ENCODE measurements around the gene IRF7.

Gene IRF7
- total RNA-seq, result 74.9 to 124 (median 78.2) reads per million in 3 donors

- H3K9me3 ChIP-seq (ENCODE audit: control insufficient read depth, low read length), result no peaks in the 10 kb centered on the region
- peaks cover 22% of the 10 kb centered on the region for H3K36me3 ChIP-seq (ENCODE audit: control insufficient read depth, insufficient read depth, low read length)
- peak within 1 kb of the TSS; percentile 94 for H3K27ac ChIP-seq (ENCODE audit: insufficient read depth, low read length, poor library complexity, severe bottlenecking)
- H3K4me3 ChIP-seq (ENCODE audit: insufficient read depth, low read depth, low read length, poor library complexity, severe bottlenecking), result peak within 1 kb of the TSS; percentile 79
- H3K27me3 ChIP-seq (replicated peaks; ENCODE audit: control insufficient read depth, insufficient read depth, low read length, poor library complexity, severe bottlenecking), result no peaks in the 10 kb centered on the region
- H3K4me1 ChIP-seq (ENCODE audit: control insufficient read depth, insufficient read depth, low read length, poor library complexity, severe bottlenecking), result peaks cover 22% of the 10 kb centered on the region
- DNase-seq, result peak; percentile 81 to 87 (median 85)
Observed at GRCh38 chr11:615504-616319, at the start of gene IRF7. TSS of gene IRF7 (minus strand) at chr11:615950. CDS start at chr11:615364, 586 bp downstream.

DNA sequence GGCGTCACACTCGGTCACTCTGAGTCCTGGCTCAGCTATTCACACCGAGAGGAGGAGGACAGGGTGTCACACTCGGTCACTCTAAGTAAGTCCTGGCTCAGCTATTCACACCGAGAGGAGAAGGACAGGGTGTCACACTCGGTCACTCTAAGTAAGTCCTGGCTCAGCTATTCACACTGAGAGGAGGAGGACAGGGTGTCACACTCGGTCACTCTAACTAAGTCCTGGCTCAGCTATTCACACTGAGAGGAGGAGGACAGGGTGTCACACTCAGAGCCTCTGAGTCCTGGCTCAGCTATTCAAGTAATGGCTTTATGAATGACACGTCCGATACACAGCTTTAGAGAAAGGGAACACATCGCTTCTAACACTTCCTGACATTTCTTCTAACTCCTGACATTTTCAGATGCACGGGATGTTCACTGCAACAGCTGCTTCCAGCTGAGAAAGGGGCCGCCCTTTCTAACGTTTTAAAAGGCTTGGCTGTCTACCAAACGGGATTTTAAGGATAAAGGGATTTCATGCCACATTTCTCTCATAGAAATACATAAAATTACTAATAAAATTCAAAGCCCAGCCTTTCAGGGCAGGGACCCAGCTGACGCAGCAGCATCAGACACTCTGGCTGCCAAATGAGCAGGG, 49.4 kb upstream of the IRF7 start:
- Histone ChIP-seq H3K27me3 (replicated peaks; ENCODE audit: control insufficient read depth, insufficient read depth, low read length, poor library complexity, severe bottlenecking) (no peaks in the 10 kb centered on the region), H3K4me1 (ENCODE audit: control insufficient read depth, insufficient read depth, low read length, poor library complexity, severe bottlenecking) (no peaks in the 10 kb centered on the region), H3K4me3 (ENCODE audit: insufficient read depth, low read depth, low read length, poor library complexity, severe bottlenecking) (no peak overlapping the region), H3K36me3 (ENCODE audit: control insufficient read depth, insufficient read depth, low read length) (peaks cover 6% of the 10 kb centered on the region), H3K27ac (ENCODE audit: insufficient read depth, low read length, poor library complexity, severe bottlenecking) (no peak overlapping the region), H3K9me3 (ENCODE audit: control insufficient read depth, low read length) (no peaks in the 10 kb centered on the region)
- DNase-seq, result no peak

DNA sequence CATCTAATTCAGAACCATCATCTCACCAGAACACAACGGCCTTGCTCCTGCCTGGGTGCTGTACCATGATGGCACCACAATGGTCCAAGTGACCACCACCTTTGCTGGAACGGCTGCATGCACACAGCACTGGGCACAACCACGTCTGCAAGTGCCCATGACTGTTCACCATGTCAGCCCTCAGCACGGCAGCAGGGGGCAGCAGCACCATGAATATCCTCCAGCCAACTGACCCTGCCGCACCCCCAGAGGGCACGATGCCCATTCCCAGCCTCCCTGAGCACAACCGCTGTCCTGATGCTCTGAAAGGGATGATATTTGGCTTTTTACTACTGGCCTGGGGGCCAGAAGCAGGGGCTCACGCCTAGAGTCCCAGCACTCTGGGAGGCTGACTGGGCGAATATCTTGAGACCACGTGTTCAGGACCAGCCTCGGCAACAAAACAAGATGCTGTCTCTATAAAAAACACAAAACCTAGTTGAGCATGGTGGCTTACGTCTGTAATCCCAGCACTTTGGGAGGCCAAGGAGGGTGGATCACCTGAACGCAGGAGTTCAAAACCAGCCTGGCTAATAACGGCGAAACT, 47.0 kb upstream of the IRF7 start:
- Histone ChIP-seq H3K36me3 (ENCODE audit: control insufficient read depth, insufficient read depth, low read length) (peaks cover 6% of the 10 kb centered on the region), H3K27ac (ENCODE audit: insufficient read depth, low read length, poor library complexity, severe bottlenecking) (no peak overlapping the region), H3K9me3 (ENCODE audit: control insufficient read depth, low read length) (no peaks in the 10 kb centered on the region), H3K27me3 (replicated peaks; ENCODE audit: control insufficient read depth, insufficient read depth, low read length, poor library complexity, severe bottlenecking) (no peaks in the 10 kb centered on the region), H3K4me1 (ENCODE audit: control insufficient read depth, insufficient read depth, low read length, poor library complexity, severe bottlenecking) (no peaks in the 10 kb centered on the region), H3K4me3 (ENCODE audit: insufficient read depth, low read depth, low read length, poor library complexity, severe bottlenecking) (no peak overlapping the region)
- peak in 2 of 3 donors; percentile 16 to 18 for DNase-seq

DNA sequence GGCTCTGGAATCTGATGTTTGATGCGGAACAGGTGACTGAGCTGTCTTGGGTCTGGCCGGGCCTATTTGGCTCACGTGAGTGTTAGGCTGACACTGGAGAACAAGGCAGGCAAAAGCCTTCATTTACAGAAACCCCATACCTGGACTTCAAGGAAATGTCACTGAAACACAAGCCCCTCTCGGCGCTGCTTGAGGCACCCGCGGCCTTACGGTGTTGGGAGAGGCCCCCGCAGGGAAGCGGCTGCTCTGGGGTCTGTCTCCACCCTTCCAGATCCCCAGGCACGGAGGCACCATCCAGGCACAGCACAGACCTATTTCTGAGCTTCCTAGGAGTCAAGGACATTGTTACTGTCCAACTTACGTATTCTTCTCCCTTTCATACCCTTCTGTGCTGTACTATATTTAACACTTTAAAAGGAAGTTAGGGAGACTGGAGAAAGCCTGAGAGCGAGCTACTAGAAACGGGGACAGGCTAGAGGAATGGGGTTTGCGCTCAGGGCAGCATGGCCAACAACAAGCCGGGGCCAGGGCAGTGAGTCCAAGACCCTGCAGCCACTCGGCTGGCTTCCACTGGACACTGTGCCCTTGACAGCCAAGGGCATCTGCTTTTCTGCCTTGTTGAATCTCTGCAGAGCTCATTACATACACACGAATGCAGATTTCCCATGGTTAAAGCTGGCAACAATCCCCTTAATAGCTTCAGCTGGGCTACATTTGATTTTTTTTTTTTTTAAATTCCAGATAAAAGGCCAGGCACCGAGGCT, 45.1 kb upstream of the IRF7 start:
- no peaks in the 10 kb centered on the region for H3K4me1 ChIP-seq (ENCODE audit: control insufficient read depth, insufficient read depth, low read length, poor library complexity, severe bottlenecking)
- H3K36me3 ChIP-seq (ENCODE audit: control insufficient read depth, insufficient read depth, low read length), result peaks cover 10% of the 10 kb centered on the region
- H3K27ac ChIP-seq (ENCODE audit: insufficient read depth, low read length, poor library complexity, severe bottlenecking), result no peak overlapping the region
- DNase-seq, result no peak
- H3K9me3 ChIP-seq (ENCODE audit: control insufficient read depth, low read length), result no peaks in the 10 kb centered on the region
- no peaks in the 10 kb centered on the region for H3K27me3 ChIP-seq (replicated peaks; ENCODE audit: control insufficient read depth, insufficient read depth, low read length, poor library complexity, severe bottlenecking)
- H3K4me3 ChIP-seq (ENCODE audit: insufficient read depth, low read depth, low read length, poor library complexity, severe bottlenecking), result no peak overlapping the region

- Histone ChIP-seq H3K27ac (ENCODE audit: insufficient read depth, low read length, poor library complexity, severe bottlenecking) (no peak overlapping the region), H3K9me3 (ENCODE audit: control insufficient read depth, low read length) (no peaks in the 10 kb centered on the region), H3K4me3 (ENCODE audit: insufficient read depth, low read depth, low read length, poor library complexity, severe bottlenecking) (no peak overlapping the region), H3K36me3 (ENCODE audit: control insufficient read depth, insufficient read depth, low read length) (peaks cover 10% of the 10 kb centered on the region), H3K4me1 (ENCODE audit: control insufficient read depth, insufficient read depth, low read length, poor library complexity, severe bottlenecking) (no peaks in the 10 kb centered on the region), H3K27me3 (replicated peaks; ENCODE audit: control insufficient read depth, insufficient read depth, low read length, poor library complexity, severe bottlenecking) (no peaks in the 10 kb centered on the region)
- DNase-seq, result no peak
Observed at GRCh38 chr11:660281-660680, 44.5 kb upstream of the IRF7 start.

DNA sequence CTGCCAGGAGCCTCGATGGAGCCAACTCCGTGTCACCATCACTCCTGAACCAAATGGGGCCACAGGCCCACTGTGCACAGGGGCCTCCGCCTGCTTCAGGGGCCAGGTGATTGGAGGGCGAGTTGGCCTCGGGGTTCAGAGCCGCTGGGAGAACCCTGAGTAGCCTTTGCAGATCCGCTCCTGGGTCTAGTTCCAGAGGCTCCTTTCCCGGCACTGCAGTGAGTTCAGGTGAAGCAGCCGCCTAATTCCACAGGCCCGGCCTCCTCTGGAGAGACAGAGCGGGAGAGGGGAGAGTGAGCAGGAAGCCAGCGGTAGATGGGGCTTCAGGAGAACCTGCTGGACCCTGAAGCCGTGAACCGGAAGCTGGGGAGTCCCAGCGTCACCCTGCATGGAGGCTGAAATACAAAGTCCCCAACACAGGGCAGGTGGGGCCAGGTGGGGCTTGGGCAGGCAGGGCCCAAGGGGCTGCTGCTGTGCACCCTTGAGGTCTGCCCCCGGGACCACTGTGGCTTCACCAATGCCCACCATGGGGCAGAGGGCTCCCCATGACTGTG, 43.9 kb upstream of the IRF7 start:
- Histone ChIP-seq H3K9me3 (ENCODE audit: control insufficient read depth, low read length) (no peaks in the 10 kb centered on the region), H3K36me3 (ENCODE audit: control insufficient read depth, insufficient read depth, low read length) (peaks cover 10% of the 10 kb centered on the region), H3K27me3 (replicated peaks; ENCODE audit: control insufficient read depth, insufficient read depth, low read length, poor library complexity, severe bottlenecking) (no peaks in the 10 kb centered on the region), H3K4me3 (ENCODE audit: insufficient read depth, low read depth, low read length, poor library complexity, severe bottlenecking) (no peak overlapping the region), H3K27ac (ENCODE audit: insufficient read depth, low read length, poor library complexity, severe bottlenecking) (no peak overlapping the region), H3K4me1 (ENCODE audit: control insufficient read depth, insufficient read depth, low read length, poor library complexity, severe bottlenecking) (no peaks in the 10 kb centered on the region)
- DNase-seq, result no peak

DNA sequence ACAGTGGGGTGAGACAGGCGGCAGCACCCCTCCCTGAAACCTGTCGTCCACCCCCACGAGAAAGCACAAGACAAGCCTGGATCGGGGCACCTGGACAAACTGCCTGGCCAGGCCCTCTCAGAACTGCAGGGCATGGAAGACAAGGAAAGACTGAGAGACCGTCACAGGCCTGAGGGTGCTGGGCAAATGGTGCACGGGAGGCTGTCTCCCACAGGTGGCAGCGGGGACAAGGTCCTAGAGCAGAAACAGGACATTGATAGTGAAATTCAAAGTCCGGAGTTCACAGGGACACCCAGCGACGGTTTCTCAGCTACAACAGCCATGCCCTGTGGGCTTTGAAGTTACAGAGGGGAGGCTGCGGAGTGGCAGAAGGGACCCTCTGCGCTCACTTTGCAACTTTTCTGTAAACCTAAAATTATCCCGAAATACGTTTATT, 42.0 kb upstream of the IRF7 start:
- DNase-seq, result no peak
- Histone ChIP-seq H3K4me1 (ENCODE audit: control insufficient read depth, insufficient read depth, low read length, poor library complexity, severe bottlenecking) (no peaks in the 10 kb centered on the region), H3K27me3 (replicated peaks; ENCODE audit: control insufficient read depth, insufficient read depth, low read length, poor library complexity, severe bottlenecking) (no peaks in the 10 kb centered on the region), H3K27ac (ENCODE audit: insufficient read depth, low read length, poor library complexity, severe bottlenecking) (no peak overlapping the region), H3K9me3 (ENCODE audit: control insufficient read depth, low read length) (no peaks in the 10 kb centered on the region), H3K4me3 (ENCODE audit: insufficient read depth, low read depth, low read length, poor library complexity, severe bottlenecking) (no peak overlapping the region), H3K36me3 (ENCODE audit: control insufficient read depth, insufficient read depth, low read length) (peaks cover 10% of the 10 kb centered on the region)

DNA sequence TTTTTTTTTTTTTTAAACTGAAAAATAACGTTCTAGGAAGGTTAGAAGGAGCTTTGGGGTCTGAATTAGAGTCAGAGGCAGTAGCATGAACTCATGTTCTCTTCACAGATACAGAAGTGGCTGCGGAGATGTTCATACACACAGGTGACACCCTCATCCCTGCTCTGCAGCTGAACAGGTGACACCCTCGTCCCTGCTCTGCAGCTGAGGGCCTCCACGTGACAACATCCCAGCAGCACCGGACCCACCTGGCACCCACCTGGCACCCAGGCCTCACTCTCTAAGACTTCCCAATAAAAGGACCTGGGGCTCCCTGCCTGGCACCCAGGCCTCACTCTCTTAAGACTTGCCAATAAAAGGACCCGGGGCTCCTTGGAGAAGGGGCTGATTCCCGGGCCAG, 41.1 kb upstream of the IRF7 start:
- Histone ChIP-seq H3K27me3 (replicated peaks; ENCODE audit: control insufficient read depth, insufficient read depth, low read length, poor library complexity, severe bottlenecking) (no peaks in the 10 kb centered on the region), H3K4me3 (ENCODE audit: insufficient read depth, low read depth, low read length, poor library complexity, severe bottlenecking) (no peak overlapping the region), H3K27ac (ENCODE audit: insufficient read depth, low read length, poor library complexity, severe bottlenecking) (no peak overlapping the region), H3K9me3 (ENCODE audit: control insufficient read depth, low read length) (no peaks in the 10 kb centered on the region), H3K4me1 (ENCODE audit: control insufficient read depth, insufficient read depth, low read length, poor library complexity, severe bottlenecking) (no peaks in the 10 kb centered on the region), H3K36me3 (ENCODE audit: control insufficient read depth, insufficient read depth, low read length) (peaks cover 10% of the 10 kb centered on the region)
- no peak for DNase-seq

GRCh38 chr11:656426-656825, 40.7 kb upstream of the IRF7 start:
- peaks cover 10% of the 10 kb centered on the region for H3K36me3 ChIP-seq (ENCODE audit: control insufficient read depth, insufficient read depth, low read length)
- no peak overlapping the region for H3K4me3 ChIP-seq (ENCODE audit: insufficient read depth, low read depth, low read length, poor library complexity, severe bottlenecking)

More at GRCh38 chr11:656426-656825, 40.7 kb upstream of the IRF7 start:
- H3K9me3 ChIP-seq (ENCODE audit: control insufficient read depth, low read length), result no peaks in the 10 kb centered on the region
- H3K27ac ChIP-seq (ENCODE audit: insufficient read depth, low read length, poor library complexity, severe bottlenecking), result no peak overlapping the region
- H3K4me1 ChIP-seq (ENCODE audit: control insufficient read depth, insufficient read depth, low read length, poor library complexity, severe bottlenecking), result no peaks in the 10 kb centered on the region
- DNase-seq, result no peak
- no peaks in the 10 kb centered on the region for H3K27me3 ChIP-seq (replicated peaks; ENCODE audit: control insufficient read depth, insufficient read depth, low read length, poor library complexity, severe bottlenecking)
